GM12872 (cell line): ENCODE measurements around the gene MRPL21.

Experiments
- CTCF ChIP-seq: IDR thresholded peaks from 3 replicates; pipeline ENCODE4 v1.5.1; 2011; ENCODE audit warnings: low read depth, mild to moderate bottlenecking, low read length, moderate library complexity; ENCODE audit not compliant: insufficient read depth

MRPL21 gene

GRCh38 chr11:68870470-68870869 is 33.2 kb downstream of the MRPL21 start:
- no peak for TF ChIP-seq CTCF

- no peak for TF ChIP-seq CTCF
Measured at GRCh38 chr11:68868221-68868835, 35.3 kb downstream of the MRPL21 start.

GRCh38 chr11:68867066-68867465 is 36.6 kb downstream of the MRPL21 start:
- no peak for TF ChIP-seq CTCF

GRCh38 chr11:68865241-68865640 is 38.4 kb downstream of the MRPL21 start:
- no peak for TF ChIP-seq CTCF

GRCh38 chr11:68863553-68864265 is 39.9 kb downstream of the MRPL21 start:
- no peak for TF ChIP-seq CTCF

- TF ChIP-seq CTCF: no peak
Measured at GRCh38 chr11:68862421-68862820, 41.2 kb downstream of the MRPL21 start.

GRCh38 chr11:68859123-68859522 is 44.5 kb downstream of the MRPL21 start:
- no peak for TF ChIP-seq CTCF
